Measurements from ENCODE around the gene BMPR1A.

The BMPR1A gene

GRCh38 chr10:86768412-86769062 is 12.1 kb downstream of the BMPR1A start:
- no peak for DNase-seq

- no peak for DNase-seq
Observed at GRCh38 chr10:86769991-86770390, 13.6 kb downstream of the BMPR1A start.

GRCh38 chr10:86770412-86770960 is 14.1 kb downstream of the BMPR1A start:
- DNase-seq: no peak

GRCh38 chr10:86773498-86773897 is 17.1 kb downstream of the BMPR1A start:
- no peak for DNase-seq

GRCh38 chr10:86775056-86775869 is 18.8 kb downstream of the BMPR1A start:
- DNase-seq: no peak

GRCh38 chr10:86775870-86776180 is 19.4 kb downstream of the BMPR1A start:
- no peak for DNase-seq

GRCh38 chr10:86779220-86780017 is 23.0 kb downstream of the BMPR1A start:
- DNase-seq: no peak

- no peak for DNase-seq
Observed at GRCh38 chr10:86782701-86783418, 26.4 kb downstream of the BMPR1A start.

GRCh38 chr10:86785037-86785436 is 28.6 kb downstream of the BMPR1A start:
- no peak for DNase-seq

GRCh38 chr10:86785968-86786367 is 29.5 kb downstream of the BMPR1A start:
- DNase-seq: no peak

GRCh38 chr10:86786368-86786767 is 29.9 kb downstream of the BMPR1A start:
- no peak for DNase-seq

- DNase-seq: no peak
Observed at GRCh38 chr10:86790394-86790793, 34.0 kb downstream of the BMPR1A start.

- DNase-seq: no peak
Observed at GRCh38 chr10:86792461-86793167, 36.2 kb downstream of the BMPR1A start.

GRCh38 chr10:86793696-86794095 is 37.3 kb downstream of the BMPR1A start:
- no peak for DNase-seq

GRCh38 chr10:86795353-86795752 is 38.9 kb downstream of the BMPR1A start:
- DNase-seq: no peak

GRCh38 chr10:86798025-86798424 is 41.6 kb downstream of the BMPR1A start:
- DNase-seq: no peak

- DNase-seq: no peak
Observed at GRCh38 chr10:86798611-86799010, 42.2 kb downstream of the BMPR1A start.

- no peak for DNase-seq
Observed at GRCh38 chr10:86799188-86799845, 42.9 kb downstream of the BMPR1A start.

- no peak for DNase-seq
Observed at GRCh38 chr10:86801995-86802394, 45.6 kb downstream of the BMPR1A start.

- DNase-seq: no peak
Observed at GRCh38 chr10:86802473-86803108, 46.2 kb downstream of the BMPR1A start.

- DNase-seq: no peak
Observed at GRCh38 chr10:86803156-86803555, 46.7 kb downstream of the BMPR1A start.

Data from stimulated activated CD4-positive, alpha-beta T cell treated with anti-CD3 and anti-CD28 coated beads, Interleukin-2, amount 100 ng/mL, for 24 hours (primary cell).